Glutamatergic neuron (in vitro differentiated cells): ENCODE measurements around the gene CRTAC1. TPM values are rescaled to one million over a fixed set of nuclear protein-coding genes. Genes with fewer than 3 reads are reported as not detected.

Experiments used
- DNase-seq: peaks from one replicate; pipeline ENCODE4 v3.0.0; 2022
- H3K27ac Mint-ChIP-seq: one replicate; pipeline ENCODE4 v1.8.0; 2020; ENCODE audit warnings: mild to moderate bottlenecking, mixed read lengths, inconsistent platforms; ENCODE audit not compliant: unreplicated experiment
- H3K27me3 Mint-ChIP-seq: one replicate; pipeline ENCODE4 v1.8.0; 2020; ENCODE audit warnings: mild to moderate bottlenecking, moderate library complexity, mixed read lengths, inconsistent platforms; ENCODE audit not compliant: unreplicated experiment
- H3K36me3 Mint-ChIP-seq: one replicate; pipeline ENCODE4 v1.8.0; 2020; ENCODE audit warnings: mild to moderate bottlenecking, mixed read lengths, inconsistent platforms; ENCODE audit not compliant: unreplicated experiment
- H3K4me1 Mint-ChIP-seq: one replicate; pipeline ENCODE4 v1.8.0; 2020; ENCODE audit warnings: mild to moderate bottlenecking, low read depth, mixed read lengths, inconsistent platforms; ENCODE audit not compliant: unreplicated experiment
- H3K4me3 Mint-ChIP-seq: one replicate; pipeline ENCODE4 v1.8.0; 2020; ENCODE audit warnings: mild to moderate bottlenecking, mixed read lengths, inconsistent platforms; ENCODE audit not compliant: unreplicated experiment
- H3K9me3 Mint-ChIP-seq: one replicate; pipeline ENCODE4 v1.8.0; 2020; ENCODE audit warnings: mild to moderate bottlenecking, moderate library complexity, mixed read lengths, inconsistent platforms; ENCODE audit not compliant: unreplicated experiment
- total RNA-seq: library from RNA; stranded (reverse); fragmentation: NEBNext Ultra II Directional; extraction: Animal tissue kit (Norgen Biotek cat#: 25700); gene quantifications from one replicate; pipeline ENCODE4 v1.2.1, GENCODE V29; 2021; ENCODE audit not compliant: unreplicated experiment
- TF ChIP-seq, protein P1 (sequence below): fragments of 200-600 bp; sonication (generic); IDR thresholded peaks from one replicate; pipeline ENCODE4 v1.5.0; 2021; ENCODE audit not compliant: partially characterized antibody, unreplicated experiment

CRTAC1 gene
- total RNA-seq, 1 donor from 2014 or later: 2.5 TPM

DNA sequence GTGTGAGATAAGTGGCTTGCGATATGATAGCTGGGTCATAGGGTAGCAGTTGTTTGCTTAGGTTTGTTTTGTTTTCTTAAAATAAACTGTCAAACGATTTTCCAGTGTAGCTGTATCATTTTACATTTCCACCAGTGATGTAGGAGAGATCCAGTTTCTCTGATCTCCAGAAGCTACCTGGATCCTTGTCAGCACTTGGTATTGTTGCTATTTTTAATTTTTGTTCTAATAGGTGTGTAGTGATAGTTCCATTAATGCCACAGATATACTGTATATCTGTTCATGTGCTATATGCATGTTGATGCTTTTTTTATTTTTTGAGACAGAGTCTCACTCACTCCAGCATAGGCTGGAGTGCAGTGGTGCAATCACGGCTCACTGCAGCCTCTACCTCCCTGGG lies 136.3 kb downstream of the CRTAC1 start:
- peaks cover 6% of the 10 kb centered on the region for H3K4me1 Mint-ChIP-seq
- TF ChIP-seq, protein P1, sequence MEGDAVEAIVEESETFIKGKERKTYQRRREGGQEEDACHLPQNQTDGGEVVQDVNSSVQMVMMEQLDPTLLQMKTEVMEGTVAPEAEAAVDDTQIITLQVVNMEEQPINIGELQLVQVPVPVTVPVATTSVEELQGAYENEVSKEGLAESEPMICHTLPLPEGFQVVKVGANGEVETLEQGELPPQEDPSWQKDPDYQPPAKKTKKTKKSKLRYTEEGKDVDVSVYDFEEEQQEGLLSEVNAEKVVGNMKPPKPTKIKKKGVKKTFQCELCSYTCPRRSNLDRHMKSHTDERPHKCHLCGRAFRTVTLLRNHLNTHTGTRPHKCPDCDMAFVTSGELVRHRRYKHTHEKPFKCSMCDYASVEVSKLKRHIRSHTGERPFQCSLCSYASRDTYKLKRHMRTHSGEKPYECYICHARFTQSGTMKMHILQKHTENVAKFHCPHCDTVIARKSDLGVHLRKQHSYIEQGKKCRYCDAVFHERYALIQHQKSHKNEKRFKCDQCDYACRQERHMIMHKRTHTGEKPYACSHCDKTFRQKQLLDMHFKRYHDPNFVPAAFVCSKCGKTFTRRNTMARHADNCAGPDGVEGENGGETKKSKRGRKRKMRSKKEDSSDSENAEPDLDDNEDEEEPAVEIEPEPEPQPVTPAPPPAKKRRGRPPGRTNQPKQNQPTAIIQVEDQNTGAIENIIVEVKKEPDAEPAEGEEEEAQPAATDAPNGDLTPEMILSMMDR: no peak
- no peak for DNase-seq
- no peaks in the 10 kb centered on the region for H3K36me3 Mint-ChIP-seq
- peaks cover 1% of the 10 kb centered on the region for H3K9me3 Mint-ChIP-seq
- H3K27me3 Mint-ChIP-seq: peaks cover 8% of the 10 kb centered on the region
- no peak overlapping the region for H3K27ac Mint-ChIP-seq
- no peak overlapping the region for H3K4me3 Mint-ChIP-seq

DNA sequence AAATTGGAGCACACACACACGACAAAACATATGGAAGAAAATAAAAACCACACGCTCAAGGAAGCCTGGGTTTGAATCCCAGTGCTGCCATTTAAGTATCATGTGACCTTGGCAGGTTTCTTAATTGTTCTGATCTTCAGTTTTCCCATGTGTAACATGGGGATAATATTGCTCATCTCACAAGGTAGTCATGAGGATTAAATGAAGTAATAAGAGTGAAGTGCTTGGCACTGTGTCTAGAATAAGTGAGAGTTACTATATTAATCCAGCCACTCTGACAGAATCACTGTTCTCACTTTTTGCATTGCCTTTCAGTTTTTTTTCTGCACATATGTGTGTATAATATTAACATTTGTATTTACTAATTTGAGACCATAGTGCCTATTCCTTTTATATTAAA lies 137.5 kb downstream of the CRTAC1 start:
- Mint-ChIP-seq H3K4me1 (peaks cover 6% of the 10 kb centered on the region), H3K9me3 (peaks cover 1% of the 10 kb centered on the region), H3K27me3 (peaks cover 8% of the 10 kb centered on the region), H3K36me3 (no peaks in the 10 kb centered on the region), H3K27ac (no peak overlapping the region), H3K4me3 (no peak overlapping the region)
- TF ChIP-seq, protein P1: no peak
- no peak for DNase-seq

DNA sequence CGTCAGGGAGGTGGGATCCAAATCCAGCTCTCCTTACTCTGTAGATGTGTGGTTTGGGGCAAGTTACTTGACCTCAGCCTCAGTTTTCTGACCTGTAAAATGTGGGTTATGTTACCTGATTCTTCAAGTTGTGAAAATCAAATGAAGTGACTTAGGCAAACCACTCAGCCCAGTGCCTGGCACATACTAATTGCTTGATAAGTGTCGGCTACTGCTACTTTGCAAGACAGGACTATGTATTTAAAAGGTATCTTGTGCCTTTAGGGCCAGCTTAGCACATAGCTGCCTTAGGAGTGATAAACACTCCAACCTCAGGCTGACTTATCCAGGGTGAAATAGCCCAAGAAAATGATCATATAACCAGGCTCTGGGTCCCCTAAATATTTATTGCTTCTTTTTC lies 137.9 kb downstream of the CRTAC1 start:
- Mint-ChIP-seq H3K27ac (no peak overlapping the region), H3K4me3 (no peak overlapping the region), H3K27me3 (peaks cover 8% of the 10 kb centered on the region), H3K4me1 (peaks cover 6% of the 10 kb centered on the region), H3K9me3 (peaks cover 1% of the 10 kb centered on the region), H3K36me3 (no peaks in the 10 kb centered on the region)
- no peak for DNase-seq
- TF ChIP-seq, protein P1: no peak

DNA sequence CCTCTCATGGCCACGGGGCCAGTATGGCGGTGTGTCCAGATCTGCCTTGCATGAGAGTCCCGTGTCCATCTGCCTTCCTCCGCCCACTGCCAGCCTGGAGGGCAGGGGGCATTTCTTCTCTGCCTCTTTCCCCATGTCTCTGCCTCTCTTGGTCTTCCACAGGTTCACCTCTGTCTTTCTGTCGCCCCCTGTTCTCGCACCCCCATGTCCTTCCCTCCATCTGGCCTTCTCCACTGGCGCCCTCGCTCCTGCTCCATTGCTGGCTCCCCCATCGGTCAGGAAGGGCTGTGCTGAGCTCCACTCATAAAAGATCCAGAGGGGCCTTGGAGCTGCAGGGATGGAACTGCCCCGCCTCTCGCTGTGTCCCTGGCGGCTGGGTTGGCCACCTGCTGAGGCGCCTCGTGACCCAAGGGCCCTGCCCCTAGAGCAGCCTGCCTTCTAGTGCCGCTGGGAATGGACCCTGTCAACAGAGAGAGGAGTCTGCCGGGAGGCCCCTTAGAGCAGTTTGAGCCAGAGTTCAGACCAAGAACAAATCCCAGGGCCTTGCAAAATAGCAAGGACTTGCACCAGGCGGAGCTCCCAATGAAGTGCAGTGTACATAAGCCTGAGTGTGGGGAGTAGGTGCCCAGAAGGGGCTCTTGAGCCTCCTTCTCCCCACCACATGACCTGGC lies 138.8 kb downstream of the CRTAC1 start:
- TF ChIP-seq, protein P1: no peak
- H3K9me3 Mint-ChIP-seq: peaks cover 1% of the 10 kb centered on the region
- no peak overlapping the region for H3K4me3 Mint-ChIP-seq
- peaks cover 8% of the 10 kb centered on the region for H3K27me3 Mint-ChIP-seq
- H3K36me3 Mint-ChIP-seq: no peaks in the 10 kb centered on the region
- DNase-seq: no peak
- H3K27ac Mint-ChIP-seq: no peak overlapping the region
- peaks cover 6% of the 10 kb centered on the region for H3K4me1 Mint-ChIP-seq

DNA sequence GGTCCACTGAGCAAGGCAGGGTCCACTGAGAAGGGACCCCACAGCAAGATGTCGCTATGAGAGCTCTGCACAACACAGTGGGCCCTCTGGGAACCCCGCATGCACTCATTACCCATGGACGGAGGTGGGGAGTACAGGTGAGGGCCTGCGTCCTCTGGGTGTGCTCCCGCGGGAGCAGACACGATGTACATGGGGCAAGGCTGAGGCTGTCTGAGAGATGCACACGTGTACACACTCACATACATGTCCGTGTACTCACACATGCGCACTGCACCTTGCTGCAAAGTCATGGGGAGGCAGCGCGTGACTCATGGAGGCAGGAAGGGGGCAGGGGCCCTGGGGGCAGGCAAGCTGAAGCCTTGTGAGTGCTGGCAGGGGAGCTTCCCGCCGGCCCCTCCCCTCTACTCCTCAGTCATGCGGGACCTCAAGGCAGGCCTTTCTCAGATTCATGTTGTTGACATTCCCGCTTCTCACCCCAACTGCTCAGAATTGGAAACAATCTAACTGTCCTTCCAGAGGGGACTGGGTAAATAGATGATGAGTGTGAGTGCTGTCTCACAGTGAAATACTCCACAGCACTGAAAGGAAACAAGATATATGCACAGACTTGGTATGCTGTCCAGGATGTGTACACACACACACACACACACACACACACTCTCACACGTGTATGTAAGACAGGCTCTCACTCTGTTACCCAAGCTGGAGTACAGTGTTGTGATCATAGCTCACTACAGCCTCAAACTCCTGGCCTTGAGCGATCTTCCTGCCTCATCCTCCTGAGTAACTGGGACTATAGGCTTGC lies 140.8 kb downstream of the CRTAC1 start:
- H3K27ac Mint-ChIP-seq: no peak overlapping the region
- TF ChIP-seq, protein P1: no peak

More for the DNA sequence above, 140.8 kb downstream of the CRTAC1 start:
- Mint-ChIP-seq H3K27me3 (peaks cover 6% of the 10 kb centered on the region), H3K9me3 (no peaks in the 10 kb centered on the region), H3K4me3 (no peak overlapping the region), H3K36me3 (no peaks in the 10 kb centered on the region), H3K4me1 (peaks cover 4% of the 10 kb centered on the region)
- DNase-seq: no peak
